ENCODE results near the gene ZNF23.

GRCh38 chr16:71412270-71413160 is 49.5 kb downstream of the ZNF23 start:
- peak; percentile 58 for TF ChIP-seq CTCF (IDR thresholded peaks at IDR 0.05; ENCODE audit: insufficient read depth, low read length)
- no peak for TF ChIP-seq REST (IDR thresholded peaks at IDR 0.05; ENCODE audit: insufficient replicate concordance, low read depth)
- no peak for TF ChIP-seq POLR2AphosphoS5 (IDR thresholded peaks at IDR 0.05; ENCODE audit: low read depth)
- TF ChIP-seq GABPA (IDR thresholded peaks at IDR 0.05; ENCODE audit: low read depth) = no peak

All from HL-60 (cell line).